HG02973 (cell line): Measurements from ENCODE around the gene TBC1D5.

Experiments used
- ATAC-seq: cut with Tn5 transposase; IDR thresholded peaks from one replicate; pipeline ENCODE4 v1.9.1; 2021; ENCODE audit warnings: moderate library complexity; ENCODE audit not compliant: unreplicated experiment

TBC1D5 gene

DNA sequence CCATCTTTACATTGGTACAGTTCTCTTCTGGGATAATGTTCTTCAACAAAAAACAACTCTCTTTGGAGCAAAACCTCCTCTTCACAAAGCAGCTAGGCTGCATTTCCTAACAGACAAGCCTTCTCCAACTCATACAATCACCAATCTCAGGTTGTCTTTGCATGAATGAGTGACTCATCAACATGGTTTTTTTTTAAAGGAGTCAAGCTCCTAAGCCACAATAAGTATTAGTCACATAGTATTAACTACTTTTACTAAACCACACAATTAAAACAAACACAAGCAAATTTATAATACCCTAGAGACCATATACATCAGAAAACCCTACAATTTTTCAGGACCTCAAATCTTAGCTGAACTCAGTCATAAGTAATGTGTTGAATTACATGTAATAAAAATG is 137.4 kb downstream of the TBC1D5 start:
- ATAC-seq = no peak

- no peak for ATAC-seq
Observed at GRCh38 chr3:17602126-17602525, 140.3 kb downstream of the TBC1D5 start.

GRCh38 chr3:17592956-17593355 is 149.5 kb downstream of the TBC1D5 start:
- no peak for ATAC-seq

DNA sequence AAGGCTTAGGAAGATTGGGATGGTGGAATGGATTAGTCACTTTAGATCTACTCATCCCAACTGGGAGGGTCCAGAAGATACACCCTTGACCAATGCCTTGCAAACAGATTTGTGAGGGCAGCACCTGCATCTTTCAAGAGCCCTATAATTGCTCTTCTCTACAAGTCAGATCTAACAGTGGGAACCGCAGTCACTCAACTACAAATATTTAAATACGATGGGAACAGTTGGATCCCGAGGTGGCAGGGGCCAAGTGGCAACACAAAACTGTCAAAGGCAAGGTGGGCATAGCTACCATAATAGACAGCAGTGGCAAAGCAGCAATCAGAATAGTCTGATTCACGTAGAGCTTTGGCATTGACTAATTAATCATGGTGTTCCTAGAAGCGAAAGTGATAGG is 152.0 kb downstream of the TBC1D5 start:
- ATAC-seq = no peak

- no peak for ATAC-seq
Observed at GRCh38 chr3:17589888-17590287, 152.5 kb downstream of the TBC1D5 start.

DNA sequence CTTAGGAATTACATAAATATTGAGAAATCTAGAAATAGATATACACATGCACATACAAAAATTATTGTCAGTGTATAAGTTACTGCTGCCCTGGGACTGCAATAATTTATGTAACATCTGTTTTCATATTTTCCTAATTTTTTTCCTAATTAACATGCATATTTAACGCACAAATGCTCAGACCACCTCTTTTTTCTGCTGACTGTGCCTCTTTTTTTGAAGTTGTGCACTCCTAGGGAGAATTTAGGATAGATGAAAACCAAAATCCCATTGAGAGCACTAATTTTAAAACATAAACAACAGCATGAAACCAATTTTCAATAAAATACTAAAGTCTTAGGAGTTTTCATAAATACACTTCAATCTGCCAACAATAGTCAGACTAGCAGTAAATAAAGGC is 154.0 kb downstream of the TBC1D5 start:
- ATAC-seq = no peak

DNA sequence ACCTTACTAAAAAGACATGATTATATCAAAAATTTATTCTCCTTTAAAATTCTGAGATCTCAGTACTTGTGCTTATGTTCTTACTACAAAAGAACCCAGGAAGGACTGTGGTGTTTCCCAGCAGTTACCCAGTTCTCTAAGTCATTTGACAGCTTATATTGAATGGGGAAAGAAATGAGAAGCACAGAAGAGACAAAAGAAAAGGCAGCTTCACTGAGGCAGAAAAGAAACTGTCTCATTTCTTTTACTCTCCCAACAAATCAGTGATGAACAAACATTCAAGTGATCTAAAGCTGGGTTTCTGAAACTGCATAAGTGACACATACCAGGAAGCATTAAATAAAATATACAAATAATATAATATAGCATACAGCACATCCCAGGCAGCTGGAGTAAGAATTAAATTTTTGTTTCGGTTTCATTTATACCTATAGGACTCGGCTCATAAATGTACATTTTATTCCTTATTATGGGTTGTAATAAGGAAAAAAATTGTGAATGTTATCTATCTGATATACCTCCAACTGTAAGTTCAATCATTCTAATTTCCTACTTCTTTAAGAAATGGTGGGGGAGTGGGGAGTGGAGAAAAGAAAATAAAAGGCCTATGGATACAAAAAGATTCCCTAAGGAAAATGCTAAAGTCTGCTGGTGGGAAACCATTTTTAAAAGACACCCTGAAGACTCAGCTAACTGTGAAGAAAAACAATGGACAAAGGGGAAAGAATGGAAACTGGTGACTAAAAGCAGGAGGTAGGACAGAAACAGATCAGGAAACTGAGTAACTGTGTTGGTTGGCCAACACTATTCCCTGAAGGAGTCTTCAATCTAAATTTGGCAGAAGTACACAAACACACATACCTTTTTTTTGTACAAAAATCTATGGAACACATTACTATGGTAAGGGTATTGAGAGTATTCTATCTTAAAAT is 156.8 kb downstream of the TBC1D5 start:
- ATAC-seq = no peak

GRCh38 chr3:17584066-17584465 is 158.4 kb downstream of the TBC1D5 start:
- ATAC-seq = no peak

DNA sequence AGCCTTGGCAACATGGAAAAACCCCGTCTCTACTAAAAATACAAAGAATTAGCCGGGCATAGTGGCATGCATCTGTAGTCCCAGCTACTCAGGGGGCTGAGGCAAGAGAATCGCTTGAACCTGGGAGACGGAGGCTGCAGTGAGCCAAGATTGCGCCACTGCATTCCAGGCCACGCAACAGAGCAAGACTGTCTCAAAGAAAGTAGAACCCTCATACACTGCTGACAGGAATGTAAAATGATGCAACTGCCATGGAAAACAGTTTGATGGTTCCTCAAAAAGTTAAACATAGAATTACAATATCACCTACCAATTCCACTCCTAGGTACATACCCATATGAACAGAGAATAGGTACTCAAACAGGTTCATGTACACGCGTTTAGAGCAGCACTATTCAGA is 158.9 kb downstream of the TBC1D5 start:
- ATAC-seq = no peak

DNA sequence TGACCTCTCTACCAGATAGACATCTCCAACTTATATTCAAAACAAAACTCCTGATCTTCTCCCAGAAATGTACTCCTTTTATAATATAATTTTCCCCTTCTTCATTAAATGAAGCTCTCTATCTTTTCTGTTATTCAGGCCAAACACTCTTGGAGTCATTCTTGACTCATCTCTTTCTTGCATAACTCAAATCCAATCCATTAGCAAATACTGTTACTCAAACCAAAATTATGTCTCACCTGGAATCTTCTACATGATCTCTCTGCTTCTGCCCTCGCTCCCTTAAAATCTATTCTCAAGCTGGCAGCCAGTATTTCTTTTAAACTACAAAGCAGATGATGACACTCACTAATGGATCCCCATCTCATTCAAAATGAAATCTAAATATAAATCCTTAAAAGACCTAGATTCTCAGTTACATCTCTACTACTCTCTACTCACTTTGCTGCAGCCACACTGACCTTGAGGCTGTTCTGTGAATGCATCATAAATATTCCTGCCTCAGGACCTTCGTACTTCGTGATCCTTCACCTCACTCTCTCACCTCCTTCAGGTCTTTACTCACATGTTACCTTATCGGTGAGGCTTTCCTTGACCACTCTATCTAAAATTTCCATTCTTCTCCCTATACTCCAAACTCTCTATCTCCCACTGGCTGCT is 160.9 kb downstream of the TBC1D5 start:
- ATAC-seq = no peak

DNA sequence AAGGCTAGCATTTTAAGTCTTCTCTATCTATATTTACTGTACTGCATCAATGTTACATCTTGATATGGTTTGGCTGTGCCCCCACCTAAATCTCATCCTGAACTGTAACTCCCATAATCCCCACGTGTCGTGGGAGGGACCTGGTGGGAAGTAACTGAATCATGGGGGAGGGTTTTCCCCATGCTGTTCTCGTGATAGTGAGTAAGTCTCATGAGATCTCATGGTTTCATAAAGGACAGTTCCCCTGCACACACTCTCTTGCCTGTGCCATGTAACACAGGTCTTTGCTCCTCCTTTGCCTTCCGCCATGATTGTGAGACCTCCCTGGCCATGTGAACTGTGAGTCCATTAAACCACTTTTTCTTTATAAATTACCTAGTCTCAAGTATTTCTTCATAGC is 161.5 kb downstream of the TBC1D5 start:
- no peak for ATAC-seq

DNA sequence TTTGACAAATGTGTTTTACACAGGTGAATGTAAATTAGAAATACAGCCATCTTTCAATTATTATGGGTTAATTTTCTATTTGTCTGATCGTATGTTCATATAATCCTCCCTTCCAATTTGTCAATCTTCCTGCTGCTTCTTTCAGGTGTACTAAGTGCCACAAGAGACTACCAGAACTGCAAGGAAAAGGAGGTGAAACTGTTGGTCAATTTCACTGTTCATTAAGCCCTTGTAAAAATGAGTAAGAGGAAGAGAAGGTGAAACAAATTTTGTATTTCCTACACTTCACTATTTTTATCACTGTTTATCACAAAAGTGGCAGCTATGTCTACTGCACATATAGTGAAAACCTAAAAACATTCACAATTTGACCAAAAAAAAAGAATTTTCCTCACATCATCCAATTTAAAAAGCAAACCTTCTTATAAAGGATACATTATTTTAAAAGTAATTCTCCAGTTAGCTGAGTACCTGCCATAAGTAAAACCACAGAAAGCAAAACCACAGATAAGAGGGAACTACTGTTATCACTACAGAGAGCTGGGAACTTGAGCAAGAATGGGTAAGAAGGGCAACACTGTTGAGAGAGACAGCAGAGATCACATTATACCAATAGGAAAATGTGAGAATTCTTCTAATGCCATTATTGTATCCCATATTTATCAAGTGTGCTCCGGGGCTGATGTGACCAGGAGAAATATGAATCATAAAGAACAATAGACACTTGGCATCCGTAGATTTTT is 163.0 kb downstream of the TBC1D5 start:
- peak; percentile 98 for ATAC-seq

- ATAC-seq = no peak
Observed at GRCh38 chr3:17577796-17578520, 164.5 kb downstream of the TBC1D5 start.

- ATAC-seq = peak; percentile 93
Observed at GRCh38 chr3:17573396-17573795, 169.0 kb downstream of the TBC1D5 start.

DNA sequence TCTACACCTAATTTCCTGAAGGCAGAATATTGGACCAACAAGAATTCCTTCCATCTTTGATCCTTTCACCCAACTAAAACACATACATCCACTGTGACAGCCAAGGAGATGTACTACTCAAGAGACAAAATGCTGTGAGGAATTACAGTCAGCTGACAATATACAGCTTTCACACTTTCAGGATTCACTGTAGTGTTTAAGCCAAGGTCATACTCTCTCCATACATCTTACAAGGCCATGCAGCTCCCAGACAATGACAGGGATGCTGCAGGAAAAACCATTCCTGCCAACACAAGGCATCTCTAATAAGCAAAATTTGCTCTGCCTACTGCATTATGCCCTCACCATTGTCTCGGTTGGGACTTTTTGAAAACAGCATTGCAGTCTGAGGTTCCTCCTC is 170.7 kb downstream of the TBC1D5 start:
- no peak for ATAC-seq

DNA sequence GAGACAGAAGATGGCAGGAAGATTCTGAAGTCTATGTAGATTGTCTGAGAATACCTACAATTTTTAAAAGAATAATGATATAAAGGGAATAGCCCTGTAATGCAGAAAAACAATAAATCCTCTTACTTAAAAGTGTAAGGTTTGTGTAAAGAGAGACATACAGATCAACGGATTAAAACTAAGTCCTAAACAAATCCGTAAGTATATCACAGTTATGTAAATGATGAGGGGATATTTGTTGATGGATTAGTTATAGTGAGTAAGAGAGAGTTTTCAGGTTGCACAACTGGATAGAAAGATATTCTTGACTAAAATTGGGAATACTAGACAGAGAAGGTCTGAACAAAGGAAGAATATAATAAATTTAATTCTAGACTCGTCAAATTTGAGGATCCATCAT is 179.6 kb downstream of the TBC1D5 start:
- no peak for ATAC-seq

- no peak for ATAC-seq
Observed at GRCh38 chr3:17558565-17558964, 183.9 kb downstream of the TBC1D5 start.

GRCh38 chr3:17557749-17558463 is 184.5 kb downstream of the TBC1D5 start:
- ATAC-seq = no peak

DNA sequence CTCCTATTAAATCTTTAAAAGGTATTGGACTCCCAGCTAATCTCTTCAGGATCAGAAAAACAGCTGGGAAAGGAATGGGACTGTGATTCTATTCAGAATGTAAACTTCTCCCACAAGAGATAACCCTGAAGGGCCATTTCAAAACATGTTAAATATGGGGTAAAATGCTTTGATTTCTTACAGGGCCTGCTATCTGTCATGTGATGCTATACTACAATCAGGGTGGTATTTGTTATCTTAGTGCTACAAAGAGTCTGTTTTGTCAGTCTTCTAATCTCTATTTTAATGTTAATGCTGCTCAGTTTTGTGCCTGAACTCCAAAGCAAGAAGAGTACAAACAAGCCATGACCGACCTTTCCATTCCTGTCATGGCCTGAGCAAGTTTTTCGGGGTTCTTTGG is 186.9 kb downstream of the TBC1D5 start:
- no peak for ATAC-seq

DNA sequence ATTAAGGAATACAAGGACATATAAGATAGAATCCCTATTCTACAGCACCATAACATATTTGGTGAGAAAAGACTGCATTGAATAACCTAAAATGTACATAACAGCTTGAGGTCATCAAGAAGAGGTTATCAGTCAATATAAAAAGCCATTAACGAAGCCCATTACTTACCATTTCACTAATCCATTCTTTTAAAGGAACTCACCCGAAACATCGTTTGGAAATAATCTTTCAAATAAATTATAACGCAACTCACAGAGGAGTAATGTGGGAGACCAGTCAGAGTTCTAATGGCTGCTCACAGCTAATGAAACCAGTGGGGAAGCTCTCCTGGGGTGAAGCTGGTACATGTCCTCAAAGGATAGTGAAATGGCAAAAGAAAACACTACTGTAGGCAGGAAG is 188.4 kb downstream of the TBC1D5 start:
- ATAC-seq = no peak
